HL-60/S4 treated with phorbol 12-myristate 13-acetate at 8.2 ng/mL for 4 days and 3 days (cell line): ENCODE data around the gene PPP2R3B.
"Not testable (repeated sequence)": the region's sequence is repeated elsewhere in the genome, so short reads cannot be mapped to it uniquely, and the experiment has no call there.

Source experiments
- in situ Hi-C: fragments of 300-500 bp; cut with MboI; formaldehyde crosslinking; loops from 2 replicates; pipeline ENCODE4 v1.15.0; 2022; ENCODE audit warnings: low sequenced_read_pairs

PPP2R3B gene

DNA sequence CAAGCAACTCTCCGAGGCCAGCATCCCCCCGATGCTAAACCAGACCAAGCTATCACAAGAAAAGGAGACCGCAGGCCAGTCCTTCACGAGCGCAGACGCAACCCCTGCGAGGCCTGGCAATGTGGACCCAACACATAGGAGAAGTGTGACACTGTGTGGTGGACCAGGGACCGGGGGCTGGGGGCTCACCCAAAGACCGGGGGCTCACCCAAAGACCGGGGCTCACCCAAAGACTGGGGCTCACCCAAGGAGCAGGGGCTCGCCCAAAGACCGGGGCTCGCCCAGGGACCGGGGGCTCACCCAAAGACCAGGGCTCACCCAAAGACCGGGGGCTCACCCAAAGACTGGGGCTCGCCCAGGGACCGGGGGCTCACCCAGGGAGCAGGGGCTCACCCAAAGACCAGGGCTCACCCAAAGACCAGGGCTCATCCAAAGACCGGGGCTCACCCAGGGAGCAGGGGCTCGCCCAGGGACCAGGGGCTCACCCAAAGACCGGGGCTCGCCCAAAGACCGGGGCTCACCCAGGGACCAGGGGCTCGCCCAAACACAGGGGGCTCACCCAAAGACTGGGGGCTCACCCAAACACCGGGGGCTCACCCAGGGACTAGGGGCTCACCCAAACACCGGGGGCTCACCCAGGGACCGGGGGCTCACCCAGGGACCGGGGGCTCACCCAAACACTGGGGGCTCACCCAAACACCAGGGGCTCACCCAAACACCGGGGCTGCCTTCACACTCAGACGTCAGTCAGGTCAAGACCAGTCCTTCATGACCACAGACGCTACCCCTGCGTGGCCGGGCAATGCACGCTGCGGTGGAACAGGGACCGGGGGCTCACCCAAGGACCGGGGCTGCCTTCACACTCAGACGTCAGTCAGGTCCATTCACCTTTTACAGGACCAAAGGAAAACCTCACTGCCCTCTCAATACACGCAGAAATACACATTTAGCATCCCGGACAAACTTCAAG, 32.9 kb downstream of the PPP2R3B start:
- in situ Hi-C loops, result no loop called here

GRCh38 chrX:352582-353314, 34.0 kb downstream of the PPP2R3B start:
- in situ Hi-C loops, result no loop called here

GRCh38 chrX:352181-352580, 34.5 kb downstream of the PPP2R3B start:
- in situ Hi-C loops, result no loop called here

GRCh38 chrX:351736-352135, 35.0 kb downstream of the PPP2R3B start:
- in situ Hi-C loops, result no loop called here

- in situ Hi-C loops, result not testable (repeated sequence)
Measured at GRCh38 chrX:351324-351641, 35.4 kb downstream of the PPP2R3B start.

DNA sequence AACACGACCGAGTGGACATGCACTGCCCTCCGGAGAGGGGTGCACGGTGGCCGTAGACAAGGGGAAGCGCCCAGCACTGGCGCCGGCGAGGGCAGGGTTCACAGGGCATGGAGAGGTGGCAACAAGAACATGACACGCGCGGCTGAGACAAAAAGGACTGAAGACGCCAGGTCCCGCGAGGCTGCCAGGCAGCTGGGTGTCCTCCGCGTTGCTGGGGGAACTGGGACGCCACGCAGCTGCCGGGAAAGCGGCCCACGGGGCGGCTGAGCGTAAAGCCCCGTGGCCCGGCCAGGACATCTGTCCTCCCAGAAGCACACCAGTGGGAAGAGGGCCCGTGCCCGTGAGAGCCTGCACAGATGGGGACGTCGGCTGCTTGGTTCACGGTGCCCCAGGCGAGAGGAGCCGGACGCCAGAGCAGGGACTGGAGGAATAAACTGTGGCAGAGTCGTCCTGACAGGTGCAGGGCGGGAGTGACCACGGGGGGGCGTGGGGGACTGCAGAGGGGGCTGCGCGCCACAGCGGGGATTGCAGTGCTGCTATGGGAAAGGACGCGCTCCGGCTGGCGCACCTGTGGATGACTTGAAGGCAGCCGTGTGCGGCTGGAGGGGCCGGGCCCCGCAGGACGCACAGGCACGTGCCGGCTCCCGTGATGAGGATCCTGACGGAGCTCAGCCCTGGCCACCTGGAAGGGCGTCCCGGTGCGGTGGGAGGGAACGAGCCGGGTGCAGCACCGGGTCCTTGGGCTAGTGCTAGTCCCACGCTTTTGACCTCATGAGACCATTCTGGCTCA, 36.0 kb downstream of the PPP2R3B start:
- in situ Hi-C loops, result no loop called here

GRCh38 chrX:350148-350533, 36.6 kb downstream of the PPP2R3B start:
- in situ Hi-C loops, result no loop called here

DNA sequence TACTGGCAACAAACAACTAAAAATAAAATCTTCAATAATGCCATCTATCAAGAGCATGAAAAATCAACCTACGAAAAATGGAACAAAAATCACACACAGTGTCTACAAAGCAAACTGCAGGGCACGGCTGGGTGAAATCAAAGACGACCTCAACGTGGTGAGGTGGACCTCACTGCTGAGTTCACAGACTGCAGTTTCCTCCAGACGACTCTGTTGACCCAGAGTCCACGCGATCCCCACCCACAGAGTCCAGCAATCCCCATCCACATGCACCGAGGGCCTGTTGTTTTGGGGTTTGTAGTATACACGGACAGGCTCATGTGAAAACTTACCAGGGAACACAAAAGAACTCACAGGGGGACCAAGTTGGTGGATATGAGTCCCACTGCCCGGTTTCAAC, 37.0 kb downstream of the PPP2R3B start:
- in situ Hi-C loops, result no loop called here

- in situ Hi-C loops, result no loop called here
Measured at GRCh38 chrX:349196-349595, 37.5 kb downstream of the PPP2R3B start.

- in situ Hi-C loops, result no loop called here
Measured at GRCh38 chrX:348461-349117, 38.1 kb downstream of the PPP2R3B start.

DNA sequence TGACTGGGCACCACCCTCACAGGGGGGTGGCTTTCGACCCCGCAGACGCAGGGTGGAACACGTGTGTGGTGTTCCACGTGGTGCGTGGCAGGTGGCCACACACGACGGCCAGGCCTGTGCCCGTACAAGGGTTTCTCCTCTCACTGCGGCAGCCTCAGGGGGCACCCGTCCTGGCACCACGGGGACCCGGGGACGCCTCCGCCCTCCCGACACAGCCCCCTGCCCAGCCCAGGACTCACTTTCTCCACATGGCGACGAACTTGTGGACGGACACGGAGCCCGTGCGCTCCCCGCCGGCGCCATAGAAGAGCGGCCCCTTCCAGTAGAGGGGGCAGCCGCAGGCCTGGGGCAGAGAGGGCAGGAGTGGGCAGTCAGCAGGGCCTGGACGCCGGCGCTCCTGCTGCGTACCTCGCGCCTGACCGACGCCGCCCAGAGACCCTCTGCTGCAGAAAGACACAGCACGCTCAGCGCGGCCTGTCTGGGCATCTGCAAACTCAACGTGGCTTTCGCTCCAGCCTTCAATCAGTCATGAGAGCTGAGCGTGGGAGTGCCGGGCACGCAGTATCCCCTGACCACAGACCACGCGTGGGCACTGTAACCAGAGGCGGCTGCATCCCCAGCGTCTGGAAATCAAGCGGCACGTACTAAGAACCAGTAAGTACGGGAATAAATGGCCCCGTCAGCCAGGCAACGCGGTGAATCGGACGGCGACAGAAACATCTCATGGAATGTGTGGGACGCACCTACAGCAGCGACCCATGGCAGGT, 39.2 kb downstream of the PPP2R3B start:
- in situ Hi-C loops, result no loop called here

DNA sequence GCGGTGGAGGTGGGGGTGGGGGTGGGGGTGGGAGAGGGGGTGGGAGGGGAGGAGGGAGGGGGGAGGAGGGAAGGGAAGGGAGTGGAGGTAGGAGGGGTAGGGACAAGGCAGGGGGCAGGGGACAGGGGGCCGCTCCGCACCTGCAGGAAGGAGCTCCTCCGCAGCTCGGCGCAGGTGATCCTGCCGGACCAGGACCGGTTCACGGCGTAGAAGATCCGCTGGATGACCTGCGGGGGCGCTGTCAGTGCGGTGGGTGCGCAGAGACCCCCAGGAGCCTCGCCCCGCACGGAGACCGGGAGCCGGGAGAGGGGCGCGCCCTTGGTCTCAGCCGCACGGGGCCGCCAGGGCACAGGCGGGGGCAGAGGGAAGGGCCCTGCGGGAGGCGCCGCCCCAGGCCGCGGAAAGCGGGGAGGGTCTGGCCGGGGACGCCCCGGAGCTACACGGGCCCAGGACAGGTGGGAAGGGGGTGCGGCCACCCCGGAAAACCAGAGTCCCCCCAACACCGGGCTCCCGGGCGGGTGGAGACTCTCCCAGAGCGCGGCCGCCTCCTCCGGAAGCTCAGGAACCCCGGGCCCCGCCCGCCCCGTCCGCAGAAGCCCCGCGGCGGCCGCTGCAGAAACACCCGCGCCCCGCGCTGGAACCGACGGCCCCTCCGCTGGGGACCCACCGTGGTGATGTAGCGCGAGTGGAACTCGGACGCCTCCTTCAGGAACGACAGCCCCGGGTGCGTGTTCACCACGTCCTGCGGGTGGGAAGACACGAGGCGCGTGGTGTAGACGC, 40.5 kb downstream of the PPP2R3B start:
- in situ Hi-C loops, result no loop called here

GRCh38 chrX:345020-345925, 41.4 kb downstream of the PPP2R3B start:
- in situ Hi-C loops, result no loop called here

DNA sequence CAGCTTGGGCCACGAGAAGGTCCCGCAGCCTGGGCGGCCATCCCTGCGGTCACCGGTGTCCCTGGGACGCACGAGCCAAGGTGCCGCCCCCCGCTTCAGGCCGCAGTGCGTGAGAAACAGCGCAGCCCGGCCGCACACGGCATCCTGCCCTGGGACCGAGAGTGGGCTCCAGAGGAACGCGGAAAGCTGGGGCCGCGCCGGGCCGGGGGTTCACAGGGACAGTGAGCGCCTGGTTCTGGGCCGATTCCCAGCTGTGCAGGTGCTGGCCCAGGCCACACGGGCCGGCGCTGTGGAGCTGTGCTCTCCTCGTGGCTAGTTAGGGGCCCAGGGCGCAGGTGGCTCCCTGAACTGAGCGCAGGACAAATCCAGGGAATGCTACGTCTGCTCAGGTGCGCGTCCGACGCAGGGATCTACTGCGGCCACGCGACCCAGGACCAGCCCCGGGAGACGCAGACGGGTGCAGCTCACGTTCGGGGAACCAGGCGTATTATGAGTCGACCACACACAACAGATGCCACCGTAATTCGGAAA, 42.3 kb downstream of the PPP2R3B start:
- in situ Hi-C loops, result no loop called here

GRCh38 chrX:341541-342101, 45.1 kb downstream of the PPP2R3B start:
- in situ Hi-C loops, result no loop called here

DNA sequence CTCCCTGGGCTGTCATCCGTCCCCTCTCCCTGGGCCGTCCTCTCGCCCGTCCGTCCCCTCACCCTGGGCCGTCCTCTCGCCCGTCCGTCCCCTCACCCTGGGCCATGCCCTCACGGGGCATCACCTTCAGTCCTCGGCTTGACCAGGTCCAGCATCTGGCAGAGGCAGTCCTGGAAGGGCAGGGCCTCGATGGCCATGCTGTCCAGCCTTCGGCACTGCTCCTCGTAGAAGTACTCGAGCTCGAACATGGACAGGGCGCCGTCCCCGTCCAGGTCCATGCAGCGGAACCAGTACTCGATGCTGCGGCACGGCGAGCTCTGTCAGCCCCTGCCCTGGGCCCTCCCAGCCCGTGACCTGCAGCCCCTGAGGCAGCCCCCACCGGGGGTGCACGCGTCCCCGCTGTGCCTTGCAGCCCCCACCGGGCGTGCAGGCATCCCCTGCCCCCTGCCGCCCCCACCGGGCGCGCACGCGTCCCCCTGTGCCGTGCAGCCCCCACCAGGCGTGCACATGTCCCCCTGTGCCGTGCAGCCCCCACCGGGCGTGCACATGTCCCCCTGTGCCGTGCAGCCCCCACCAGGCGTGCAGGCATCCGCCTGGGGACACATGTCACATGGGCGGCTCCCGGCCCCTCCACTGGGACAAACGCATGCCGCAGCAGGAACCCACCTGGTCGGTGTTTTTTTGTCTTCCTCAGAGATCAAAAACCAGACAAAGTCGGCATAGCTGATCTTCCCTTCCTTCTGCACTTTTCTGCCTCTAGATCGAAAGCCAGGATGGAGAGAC, 45.9 kb downstream of the PPP2R3B start:
- in situ Hi-C loops, result no loop called here

DNA sequence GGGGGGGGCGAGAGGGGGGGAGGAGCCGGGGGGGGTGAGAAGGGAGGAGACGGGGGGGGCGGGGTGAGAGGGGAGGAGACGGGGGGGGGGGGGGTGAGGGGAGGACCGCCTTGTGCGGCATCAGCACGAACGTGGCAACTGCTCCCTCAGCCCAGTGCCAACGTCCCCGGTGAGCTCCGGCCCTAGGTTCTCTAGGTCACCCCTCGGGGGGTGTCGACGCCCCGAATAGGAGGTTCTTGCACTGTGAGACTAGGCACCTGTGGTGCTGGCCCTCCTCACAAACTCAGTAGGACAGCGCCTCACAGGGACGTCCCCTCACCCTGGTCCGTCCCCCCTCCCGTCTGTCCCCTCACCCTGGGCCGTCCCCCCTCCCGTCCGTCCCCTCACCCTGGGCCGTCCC, 46.6 kb downstream of the PPP2R3B start:
- in situ Hi-C loops, result no loop called here
